ENCODE measurements around the gene DSCAML1.

DNA sequence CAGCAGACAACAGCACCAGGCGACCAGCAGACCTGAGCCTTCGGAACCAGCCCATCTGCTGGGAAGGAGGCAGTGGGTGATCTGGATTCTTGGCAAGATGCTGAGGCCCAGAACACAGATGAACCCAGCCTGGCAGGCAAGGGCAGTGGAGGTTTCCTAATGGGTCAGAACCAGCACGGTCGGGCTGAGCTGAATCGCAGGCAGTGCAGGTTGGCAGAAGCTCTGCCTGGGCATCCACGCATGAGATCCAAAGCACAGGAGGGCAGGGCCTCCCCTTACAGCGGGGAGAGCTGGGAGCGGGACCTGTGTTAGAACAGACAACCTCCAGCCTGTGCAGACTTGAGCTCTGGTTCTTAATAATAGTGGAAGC, 47.5 kb downstream of the DSCAML1 start:
- TF ChIP-seq POLR2AphosphoS5 (IDR thresholded peaks at IDR 0.05) (no peak), POLR2A (IDR thresholded peaks at IDR 0.05) (no peak), EP300 (IDR thresholded peaks at IDR 0.05; ENCODE audit: low read depth) (no peak)
- TF ChIP-seq, protein P1, sequence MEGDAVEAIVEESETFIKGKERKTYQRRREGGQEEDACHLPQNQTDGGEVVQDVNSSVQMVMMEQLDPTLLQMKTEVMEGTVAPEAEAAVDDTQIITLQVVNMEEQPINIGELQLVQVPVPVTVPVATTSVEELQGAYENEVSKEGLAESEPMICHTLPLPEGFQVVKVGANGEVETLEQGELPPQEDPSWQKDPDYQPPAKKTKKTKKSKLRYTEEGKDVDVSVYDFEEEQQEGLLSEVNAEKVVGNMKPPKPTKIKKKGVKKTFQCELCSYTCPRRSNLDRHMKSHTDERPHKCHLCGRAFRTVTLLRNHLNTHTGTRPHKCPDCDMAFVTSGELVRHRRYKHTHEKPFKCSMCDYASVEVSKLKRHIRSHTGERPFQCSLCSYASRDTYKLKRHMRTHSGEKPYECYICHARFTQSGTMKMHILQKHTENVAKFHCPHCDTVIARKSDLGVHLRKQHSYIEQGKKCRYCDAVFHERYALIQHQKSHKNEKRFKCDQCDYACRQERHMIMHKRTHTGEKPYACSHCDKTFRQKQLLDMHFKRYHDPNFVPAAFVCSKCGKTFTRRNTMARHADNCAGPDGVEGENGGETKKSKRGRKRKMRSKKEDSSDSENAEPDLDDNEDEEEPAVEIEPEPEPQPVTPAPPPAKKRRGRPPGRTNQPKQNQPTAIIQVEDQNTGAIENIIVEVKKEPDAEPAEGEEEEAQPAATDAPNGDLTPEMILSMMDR (IDR thresholded peaks at IDR 0.05): no peak
